ENCODE measurements around the gene RIN2.
"Not testable (repeated sequence)": the region's sequence is repeated elsewhere in the genome, so short reads cannot be mapped to it uniquely, and the experiment has no call there.

RIN2 gene

DNA sequence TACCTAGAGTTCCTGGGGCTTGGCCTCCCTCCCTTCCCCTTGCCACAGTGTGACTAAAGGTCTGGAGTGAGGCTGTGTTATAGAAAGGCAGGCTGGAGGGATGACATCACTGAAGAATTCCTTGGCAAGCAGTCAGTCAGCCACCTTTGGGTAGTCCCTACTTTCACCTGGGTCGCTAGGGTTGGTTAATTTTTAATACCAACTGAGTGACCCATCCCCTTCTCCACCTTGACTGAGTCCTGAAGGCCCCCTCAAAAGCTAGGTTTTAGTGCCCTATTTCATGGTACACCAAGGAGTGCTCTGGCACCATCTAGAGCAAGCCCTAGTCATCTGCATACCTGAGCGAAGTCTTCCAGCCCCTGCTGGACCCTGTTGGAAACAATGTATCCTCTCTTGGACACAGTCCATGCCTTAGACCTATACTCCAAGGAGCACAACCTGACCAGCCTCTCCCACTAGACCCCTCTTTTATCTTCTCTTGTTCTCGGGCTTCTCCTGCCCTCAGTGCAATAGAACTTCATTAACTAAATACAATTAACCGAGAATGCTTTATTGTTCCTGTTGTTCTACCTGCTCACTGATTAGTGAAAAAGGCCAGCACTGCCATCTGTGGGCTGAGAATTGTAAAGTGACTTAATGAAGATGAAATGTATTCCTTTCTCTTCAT, 44.6 kb downstream of the RIN2 start:
- Mint-ChIP-seq H3K27me3 (no peaks in the 10 kb centered on the region), H3K4me1 (ENCODE audit: low read depth) (no peaks in the 10 kb centered on the region), H3K9me3 (no peaks in the 10 kb centered on the region), H3K27ac (no peak overlapping the region), H3K4me3 (no peak overlapping the region), H3K36me3 (ENCODE audit: low read depth) (no peaks in the 10 kb centered on the region)

- not testable (repeated sequence) for H3K4me1 Mint-ChIP-seq (ENCODE audit: low read depth); H3K4me3 Mint-ChIP-seq; H3K36me3 Mint-ChIP-seq (ENCODE audit: low read depth); H3K27ac Mint-ChIP-seq; H3K27me3 Mint-ChIP-seq; H3K9me3 Mint-ChIP-seq
These were observed 48.2 kb downstream of the RIN2 start for GRCh38 chr20:19806276-19806675.

DNA sequence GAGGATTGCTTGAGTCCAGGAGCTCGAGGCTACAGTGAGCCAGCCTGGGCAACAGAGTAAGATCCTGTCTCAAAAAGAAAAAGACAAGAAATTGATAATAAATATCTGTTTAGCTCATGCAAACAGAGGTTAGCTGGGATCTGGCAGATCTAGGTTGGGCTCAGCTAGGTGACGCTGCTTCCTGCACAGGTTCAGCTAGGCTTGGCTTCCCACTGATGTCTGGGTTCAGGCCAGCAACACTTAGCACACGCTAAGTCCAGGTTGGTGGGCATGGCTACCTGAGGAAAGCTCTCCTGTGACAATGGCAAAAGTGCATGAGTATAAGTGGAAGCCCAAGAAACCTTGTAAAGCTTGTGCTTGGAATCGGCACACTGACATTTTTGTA, 48.7 kb downstream of the RIN2 start:
- Mint-ChIP-seq H3K4me1 (ENCODE audit: low read depth) (no peaks in the 10 kb centered on the region), H3K9me3 (no peaks in the 10 kb centered on the region), H3K36me3 (ENCODE audit: low read depth) (no peaks in the 10 kb centered on the region), H3K27me3 (no peaks in the 10 kb centered on the region), H3K4me3 (no peak overlapping the region), H3K27ac (no peak overlapping the region)

DNA sequence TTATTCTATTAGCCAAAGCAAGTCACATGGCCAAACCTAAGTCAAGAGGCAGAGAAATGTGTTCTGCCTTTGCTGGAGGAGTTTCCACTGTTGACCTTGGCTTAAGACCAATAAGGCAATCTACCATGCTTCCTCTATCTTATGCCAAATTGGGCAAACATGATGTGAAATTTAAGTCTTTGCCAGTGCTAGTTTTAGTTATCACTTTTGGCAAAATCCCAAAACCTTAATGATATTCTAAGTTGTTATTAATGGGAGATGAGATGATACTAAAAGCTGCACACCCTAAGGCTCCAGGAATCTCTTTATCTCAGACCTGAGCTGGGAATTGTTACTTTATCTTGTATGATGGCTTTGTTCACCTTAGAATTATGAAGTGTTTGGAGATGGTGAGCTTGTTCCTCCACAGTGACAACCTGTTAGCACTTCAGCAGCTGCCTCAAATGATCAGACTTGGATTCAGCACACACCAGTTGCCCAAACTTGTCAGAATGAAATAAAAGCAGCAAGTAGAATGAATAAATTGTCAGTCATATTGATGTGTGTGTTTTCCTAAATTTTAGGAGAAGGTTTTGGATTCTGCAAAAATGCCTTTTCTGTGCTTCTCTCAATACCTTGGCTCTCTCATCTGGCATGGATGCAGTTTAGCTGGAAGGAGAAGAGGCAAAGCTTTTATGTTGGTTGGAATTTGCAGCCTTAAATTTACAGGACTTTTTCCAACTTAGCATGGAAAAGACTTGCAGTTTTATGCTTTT, 49.3 kb downstream of the RIN2 start:
- Mint-ChIP-seq H3K27ac (no peak overlapping the region), H3K27me3 (peaks cover 3% of the 10 kb centered on the region), H3K9me3 (no peaks in the 10 kb centered on the region), H3K4me3 (no peak overlapping the region), H3K4me1 (ENCODE audit: low read depth) (no peaks in the 10 kb centered on the region), H3K36me3 (ENCODE audit: low read depth) (no peaks in the 10 kb centered on the region)

Data from stimulated activated naive CD8-positive, alpha-beta T cell treated with anti-CD3 and anti-CD28 coated beads, Interleukin-15, Interleukin-2, amounts not matched to agents 100 ng/mL and 50 ng/mL, for 24 hours (primary cell).